SU-DHL-6 (cell line): ENCODE measurements around the gene NNAT.

ENCODE experiments used
- CTCF ChIP-seq: fragments of 200-600 bp; sonication (generic); IDR thresholded peaks from one replicate; pipeline ENCODE4 v1.5.1; 2017; ENCODE audit warnings: antibody characterized with exemption, mild to moderate bottlenecking, low read length, moderate library complexity; ENCODE audit not compliant: insufficient read depth, poor library complexity, severe bottlenecking
- EZH2phosphoT487 ChIP-seq: fragments of 200-600 bp; sonication (generic), shearing (Covaris generic); conservative IDR thresholded peaks from 2 replicates; pipeline ENCODE4 v1.6.1; 2018; ENCODE audit warnings: mild to moderate bottlenecking, antibody characterized with exemption, low read length, moderate library complexity, mixed read lengths

GRCh38 chr20:37506152-37506725, 14.8 kb upstream of the NNAT start:
- no peak for TF ChIP-seq CTCF
- TF ChIP-seq EZH2phosphoT487 = no peak
